Cardiac septum (tissue), 1 donor: Measurements from ENCODE around the gene CMTM2. TPM values are rescaled to one million over a fixed set of nuclear protein-coding genes. Genes with fewer than 3 reads are reported as not detected.
"Not testable (repeated sequence)": the region's sequence is repeated elsewhere in the genome, so short reads cannot be mapped to it uniquely, and the experiment has no call there.

ENCODE experiments used
- DNase-seq: peaks from one replicate; pipeline ENCODE4 v3.0.0-alpha.2; 2020; ENCODE audit warnings: low spot score
- intact Hi-C: fragments of 100-400 bp; cut with DNase I; formaldehyde crosslinking; loops from one replicate; pipeline ENCODE4 v1.14.0; 2022
- total RNA-seq: library from RNA; stranded (reverse); fragmentation: NEBNext Ultra II Directional; extraction: Animal tissue kit (Norgen Biotek cat#: 25700); gene quantifications from one replicate; pipeline ENCODE4 v1.2.1, GENCODE V29; 2021
- donor health status: DM: no; HTN: no; CAD: no.

CMTM2 gene
- total RNA-seq, 1 donor from 2014 or later, result 1.3 TPM

DNA sequence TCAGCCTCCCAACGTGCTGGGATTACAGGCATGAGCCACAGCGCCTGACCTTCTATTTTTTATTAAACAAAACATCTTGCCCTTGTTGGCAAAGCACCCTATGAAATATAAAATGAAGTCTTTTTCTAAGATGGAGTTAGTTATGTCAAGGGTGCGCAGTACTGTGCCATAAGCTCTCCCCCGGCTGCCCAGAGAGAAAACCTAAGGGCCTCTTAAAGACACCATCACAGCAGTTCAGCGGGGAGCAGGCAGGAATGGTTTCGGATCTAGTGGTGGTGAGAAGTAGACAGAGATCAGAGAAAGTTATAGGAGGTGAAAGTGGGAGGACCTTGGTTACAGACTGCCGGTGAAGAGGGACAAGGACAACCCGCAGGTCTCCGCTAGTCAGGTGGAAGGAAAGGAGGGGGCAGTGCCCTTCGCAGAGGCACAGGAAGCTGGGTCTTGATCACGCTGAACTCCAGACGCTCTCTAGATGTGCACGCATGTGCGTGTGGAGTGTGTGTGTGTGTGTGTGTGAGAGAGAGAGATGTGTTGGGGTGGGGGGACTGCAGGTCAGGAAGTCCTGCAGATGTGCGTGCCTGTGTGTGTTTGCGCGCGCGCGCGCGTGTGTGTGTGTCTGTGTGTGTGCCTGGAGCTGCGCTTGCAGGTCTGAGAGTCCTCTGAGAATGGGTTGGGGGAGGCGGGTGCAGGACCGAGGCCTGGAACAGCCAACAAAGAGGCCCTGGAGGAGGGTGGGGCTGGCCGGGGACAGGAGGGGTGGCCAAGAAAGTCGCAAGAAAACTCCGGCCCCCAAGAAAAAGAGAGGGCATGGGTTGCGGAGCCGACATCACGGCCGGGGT is 24.5 kb downstream of the CMTM2 start:
- DNase-seq, result no peak
- intact Hi-C loops, result loop anchor here (1.0 to 2.0 kb wide), 2 partner anchors 54 to 197 kb away; no protein-coding TSS in a partner anchor

DNA sequence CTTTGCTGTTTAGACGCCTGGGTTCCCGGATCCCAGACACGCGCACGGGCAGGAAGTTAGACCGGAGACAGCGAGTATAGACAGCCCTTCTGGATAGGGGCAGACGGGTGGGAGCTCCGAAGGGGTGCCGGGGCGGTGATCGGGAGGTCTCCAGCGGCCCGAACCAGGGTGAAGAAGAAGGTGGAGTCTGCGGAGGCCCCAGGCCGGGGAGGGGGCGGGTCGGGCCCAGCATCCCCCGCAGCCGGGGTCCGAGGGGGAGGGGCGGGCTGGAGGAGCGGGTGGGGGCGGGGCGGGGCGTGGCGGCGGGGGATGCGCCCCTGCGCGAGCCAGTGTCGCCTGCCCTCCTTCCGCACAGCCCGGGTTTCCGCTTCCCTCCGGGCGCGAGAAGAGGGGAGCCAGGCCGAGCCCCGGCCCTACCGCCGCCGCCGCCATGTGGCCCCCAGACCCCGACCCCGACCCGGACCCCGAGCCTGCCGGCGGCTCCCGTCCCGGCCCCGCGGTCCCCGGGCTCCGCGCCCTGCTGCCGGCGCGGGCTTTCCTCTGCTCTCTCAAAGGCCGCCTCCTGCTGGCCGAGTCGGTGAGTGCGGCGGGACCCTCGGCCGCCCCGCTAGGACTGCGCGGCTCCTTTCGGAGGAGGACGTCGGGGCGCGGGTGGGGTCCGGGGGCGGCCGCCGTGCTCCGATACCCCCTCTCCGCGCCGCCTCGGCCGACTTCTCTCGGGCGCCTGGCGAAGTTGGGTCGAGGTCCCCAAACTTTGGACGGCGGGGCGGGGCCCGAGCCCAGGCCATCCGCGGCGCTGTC is 25.3 kb downstream of the CMTM2 start, which contains the start of gene CMTM3:
Gene CMTM3, plus strand, starts transcription at position 329 of the 801 bp plus-strand sequence. Its CDS starts 102 bp downstream, at position 431.
- peak; percentile 86 for DNase-seq
- intact Hi-C loops, result loop anchor here (1.0 to 5.0 kb wide), 3 partner anchors 55 to 198 kb away; partner anchors contain the start of gene CMTM4

DNA sequence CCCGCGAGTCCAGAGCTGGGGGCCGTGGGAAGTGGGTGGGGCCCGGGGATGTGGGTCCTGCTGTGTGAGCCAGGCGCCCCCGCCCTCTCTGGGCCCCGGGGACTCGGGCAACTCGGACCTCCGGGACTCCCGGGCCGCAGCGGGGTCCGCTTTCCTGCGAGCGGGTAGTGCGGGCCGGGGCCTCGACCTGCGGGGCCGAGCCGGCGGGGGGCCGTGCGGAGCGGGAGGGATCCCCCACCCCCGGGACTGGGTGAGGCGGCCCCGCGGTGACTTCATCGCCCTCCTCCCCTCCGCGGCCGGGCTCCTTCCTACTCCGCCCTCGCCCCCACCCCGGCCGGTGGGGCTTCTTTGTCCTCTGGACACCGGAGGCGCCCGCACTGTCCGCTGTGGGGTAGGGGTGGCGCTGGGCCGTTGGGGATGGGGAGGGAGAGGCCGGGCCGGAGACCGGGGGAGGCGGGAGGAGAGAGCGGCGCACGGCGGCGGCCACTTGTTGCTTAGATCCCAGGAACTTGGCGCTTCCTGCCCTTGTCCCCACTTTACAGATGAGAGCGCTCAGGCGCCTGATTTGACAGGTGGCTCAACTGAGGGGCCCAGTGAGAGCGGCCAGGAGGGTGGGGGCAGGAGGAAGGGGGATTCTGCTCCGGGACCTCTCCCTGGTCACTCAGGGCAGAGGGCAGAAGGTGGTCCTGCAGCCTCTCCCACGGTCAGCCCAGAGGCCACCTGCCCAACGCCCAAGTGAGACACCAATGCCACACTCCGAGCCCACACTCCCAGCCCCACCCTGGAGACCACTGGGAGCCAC is 26.1 kb downstream of the CMTM2 start:
- DNase-seq, result peak; percentile 78
- intact Hi-C loops, result loop anchor here (2.0 to 5.0 kb wide), 2 partner anchors 92 to 199 kb away; partner anchors contain the start of gene CMTM4

DNA sequence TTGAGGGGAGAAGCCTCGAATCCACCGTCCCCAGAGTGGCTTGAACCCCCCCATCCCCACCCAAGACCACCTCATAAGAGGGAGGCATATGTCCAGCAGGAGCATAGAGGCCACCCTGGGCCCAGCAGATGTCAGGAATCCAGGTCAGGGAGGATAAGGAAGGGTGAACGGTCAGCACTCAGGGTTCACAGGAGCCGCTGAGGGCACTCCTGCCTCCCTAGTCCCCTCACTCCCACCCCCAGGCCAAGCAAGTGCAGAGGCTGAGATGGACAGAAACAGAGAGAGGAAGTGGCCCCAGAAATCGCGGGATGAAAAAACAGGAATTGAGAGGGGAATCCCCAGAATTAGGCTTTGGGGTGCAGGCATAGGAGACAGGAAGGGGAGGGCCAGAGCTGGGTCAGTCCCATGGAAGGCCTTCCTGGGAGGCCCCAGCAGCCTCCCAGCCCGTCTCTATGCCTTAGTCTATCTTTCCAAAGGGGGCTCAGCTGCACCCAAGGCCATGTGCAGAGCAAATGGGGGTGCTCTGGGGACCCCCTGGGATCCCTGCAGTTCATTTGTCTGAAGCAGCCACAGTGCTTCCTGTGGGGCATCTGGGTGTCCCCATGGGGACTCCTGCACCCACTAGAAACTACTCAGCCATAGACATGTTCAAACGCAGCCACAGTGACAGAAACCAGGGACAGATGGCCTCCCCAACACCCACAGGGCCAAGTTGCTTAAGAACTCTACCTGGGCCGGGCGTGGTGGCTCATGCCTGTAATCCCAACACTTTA is 26.9 kb downstream of the CMTM2 start:
- intact Hi-C loops, result loop anchor here (2.0 to 5.0 kb wide), 3 partner anchors 91 to 261 kb away; partner anchors contain the start of gene CMTM4
- DNase-seq, result no peak

DNA sequence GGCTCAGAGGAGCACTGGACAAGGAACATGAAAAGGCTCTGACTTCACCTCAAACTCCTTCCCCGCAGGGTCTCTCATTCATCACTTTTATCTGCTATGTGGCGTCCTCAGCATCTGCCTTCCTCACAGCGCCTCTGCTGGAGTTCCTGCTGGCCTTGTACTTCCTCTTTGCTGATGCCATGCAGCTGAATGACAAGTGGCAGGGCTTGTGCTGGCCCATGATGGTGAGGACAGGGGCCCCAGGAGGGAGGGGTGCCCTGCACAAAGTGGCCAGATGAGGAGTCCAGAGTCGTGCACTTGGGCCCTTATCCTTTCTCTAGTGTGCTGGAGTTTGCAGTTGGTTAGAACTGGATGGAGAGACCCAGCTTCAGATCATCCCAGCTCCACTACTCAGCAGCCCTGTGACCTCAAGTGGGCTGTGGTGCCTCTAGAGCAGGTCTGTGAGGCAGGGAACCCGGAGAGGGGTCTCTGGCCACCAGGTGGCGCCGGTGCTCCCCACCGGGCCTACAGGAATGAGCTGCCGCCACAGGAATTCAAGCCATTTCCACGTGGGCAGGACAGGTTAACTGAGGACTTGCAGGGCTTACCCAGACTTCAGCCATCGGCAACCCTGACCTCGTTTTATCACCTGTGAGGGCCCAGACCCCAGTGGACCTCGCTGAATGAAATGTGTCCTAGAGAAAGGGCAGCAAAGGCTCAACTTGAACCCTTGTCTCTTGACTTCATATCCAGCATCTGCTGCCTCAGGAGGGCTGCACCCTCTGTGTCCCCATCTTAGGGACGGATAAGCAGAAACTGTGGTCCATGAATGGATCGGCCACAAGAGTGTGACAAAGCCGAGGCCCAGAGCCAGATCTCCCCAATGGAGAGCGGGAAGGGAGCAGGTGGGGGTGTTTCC is 29.2 kb downstream of the CMTM2 start:
- intact Hi-C loops, result loop anchor here (5.0 kb wide), 1 partner anchor 89 kb away; the partner anchor contains the start of gene CMTM4

DNA sequence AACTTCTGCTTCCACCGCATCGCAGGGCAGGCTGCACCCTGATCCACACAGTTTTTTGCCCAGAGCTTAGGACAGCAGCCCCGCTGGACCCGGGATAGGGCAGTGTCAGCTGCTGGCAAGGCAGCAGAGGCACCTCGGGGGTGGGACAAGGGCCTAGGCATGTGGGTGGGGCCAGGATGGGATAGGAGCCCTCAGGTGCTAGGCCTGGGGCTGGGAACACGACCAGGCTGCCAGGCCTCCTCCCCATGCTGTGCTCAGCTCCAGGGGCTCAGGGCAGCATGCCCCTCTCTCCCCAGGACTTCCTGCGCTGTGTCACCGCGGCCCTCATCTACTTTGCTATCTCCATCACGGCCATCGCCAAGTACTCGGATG is 29.9 kb downstream of the CMTM2 start:
- DNase-seq, result no peak
- intact Hi-C loops, result loop anchor here (5.0 kb wide), 1 partner anchor 88 kb away; the partner anchor contains the start of gene CMTM4

More for the DNA sequence above, 29.2 kb downstream of the CMTM2 start:
- DNase-seq, result peak; percentile 92

DNA sequence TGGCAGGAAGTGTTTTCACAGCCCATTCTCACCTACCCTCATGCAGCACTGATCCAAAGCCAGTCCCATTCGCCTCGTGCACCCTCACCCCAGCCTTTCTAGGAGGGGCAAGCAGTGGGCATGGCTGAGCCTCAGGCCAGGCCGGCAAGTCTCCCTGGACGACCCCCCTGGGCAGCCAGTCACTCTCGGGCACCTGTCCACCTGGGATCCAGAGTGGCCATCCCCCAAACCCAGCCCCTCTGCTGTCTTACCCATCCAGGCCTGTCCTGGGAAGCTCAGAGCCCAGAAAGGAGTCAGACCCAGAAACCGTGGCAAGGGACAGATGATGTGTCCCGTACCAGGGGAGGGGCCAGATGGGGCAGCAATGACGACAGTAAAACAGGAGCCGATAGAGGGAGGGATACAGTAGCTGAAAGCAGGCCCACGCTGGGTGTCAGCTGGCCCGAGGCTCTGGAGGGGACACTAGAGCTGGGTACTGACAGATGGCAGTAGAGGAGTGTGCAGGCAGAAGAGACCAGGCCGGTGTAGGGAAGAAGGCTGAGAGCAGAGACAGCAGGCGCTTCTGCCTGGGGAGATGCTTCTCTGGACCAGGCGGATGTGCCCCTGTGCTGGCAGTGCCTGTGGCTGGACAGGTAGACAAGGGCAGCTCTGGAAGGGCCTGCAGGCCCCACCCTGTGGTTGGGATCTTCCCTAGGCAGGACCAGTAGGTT is 31.0 kb downstream of the CMTM2 start:
- DNase-seq, result no peak
- intact Hi-C loops, result no loop called here

DNA sequence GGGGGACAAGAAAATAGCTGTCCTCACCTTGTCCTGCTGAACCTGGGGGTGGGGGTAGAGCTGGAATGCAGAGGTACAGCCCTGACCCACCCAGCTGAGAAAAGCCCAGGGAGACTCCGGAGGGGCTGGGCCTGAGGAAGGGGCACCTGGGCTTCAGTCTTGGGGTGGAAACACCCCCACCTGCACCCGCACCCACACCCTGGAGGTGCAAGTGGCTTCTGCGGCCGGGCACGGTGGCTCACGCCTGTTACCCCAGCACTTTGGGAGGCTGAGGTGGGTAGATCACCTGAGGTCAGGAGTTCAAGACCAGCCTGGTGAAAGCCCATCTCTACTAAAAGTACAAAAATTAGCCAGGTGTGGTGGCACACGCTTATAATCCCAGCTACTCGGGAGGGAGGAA is 32.6 kb downstream of the CMTM2 start:
- intact Hi-C loops, DNase-seq: not testable (repeated sequence)

DNA sequence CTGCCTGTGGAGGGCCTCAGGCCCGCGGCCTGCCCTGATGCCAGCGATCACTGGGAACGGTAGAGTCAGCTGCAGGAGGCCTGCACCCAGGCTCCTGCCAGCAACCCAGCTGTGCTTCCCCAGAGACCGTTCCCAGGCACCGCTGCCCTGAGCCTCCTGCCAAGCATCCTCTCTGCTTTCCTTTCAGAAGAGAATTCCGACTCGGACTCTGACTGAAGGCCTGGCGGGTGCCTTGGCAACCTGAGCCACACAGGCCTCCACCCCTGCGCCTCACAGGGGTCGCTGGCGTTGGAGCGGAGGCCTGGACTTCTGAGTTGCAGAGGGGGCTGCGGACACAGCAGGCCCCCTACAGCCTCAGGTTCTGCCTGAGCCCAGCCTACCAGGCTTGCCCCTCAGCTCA is 33.2 kb downstream of the CMTM2 start:
- no peak for DNase-seq
- intact Hi-C loops, result no loop called here

DNA sequence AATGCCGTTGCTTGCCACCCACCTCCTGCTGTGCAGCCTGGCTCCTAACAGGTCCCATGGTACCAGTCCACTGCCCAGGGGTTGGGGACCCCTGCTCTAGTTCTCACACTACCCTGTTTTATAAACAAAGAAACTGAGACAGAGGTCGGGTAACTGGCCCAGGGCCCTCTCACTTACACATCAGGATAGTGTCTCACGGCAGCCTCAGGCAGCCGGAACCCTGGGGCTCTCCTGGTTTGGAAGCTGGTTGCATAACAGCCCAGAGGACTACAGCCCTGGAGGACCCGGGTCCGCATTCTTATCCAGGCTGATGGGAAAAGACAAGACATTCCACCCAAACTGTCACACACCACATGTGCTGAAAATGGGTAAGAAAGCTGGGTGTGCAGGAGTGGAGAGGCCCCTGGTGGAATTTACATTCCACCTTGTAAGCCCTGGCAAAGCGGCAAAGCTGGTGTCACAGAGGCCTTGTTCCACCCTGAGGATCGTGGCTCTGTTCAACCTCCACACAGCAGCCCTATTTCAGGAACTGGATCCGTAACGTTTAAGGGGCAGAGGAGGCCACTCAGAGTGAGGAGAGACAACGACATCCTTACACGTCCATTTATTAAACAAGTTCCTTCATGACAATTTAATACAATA is 35.0 kb downstream of the CMTM2 start:
- no peak for DNase-seq
- intact Hi-C loops, result no loop called here

DNA sequence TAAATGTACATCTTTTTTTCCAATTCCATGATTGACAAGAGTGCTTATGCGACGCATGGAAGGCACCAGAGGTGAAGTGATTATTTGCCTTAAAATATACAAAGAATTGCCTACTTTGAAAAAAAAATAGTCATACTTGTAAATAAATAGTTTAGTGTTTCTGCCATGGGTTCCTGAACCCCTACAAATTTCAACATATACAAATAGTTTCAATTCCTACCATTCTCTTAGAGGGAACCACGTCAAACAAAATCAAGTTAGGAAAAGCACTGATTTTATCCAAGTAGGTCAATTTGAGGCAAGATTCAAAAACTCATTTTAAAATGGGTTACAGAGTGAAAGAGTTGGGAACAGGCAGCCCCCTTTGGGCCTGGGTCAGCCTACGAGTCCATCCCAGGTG is 36.9 kb downstream of the CMTM2 start:
- DNase-seq, result no peak
- intact Hi-C loops, result no loop called here

DNA sequence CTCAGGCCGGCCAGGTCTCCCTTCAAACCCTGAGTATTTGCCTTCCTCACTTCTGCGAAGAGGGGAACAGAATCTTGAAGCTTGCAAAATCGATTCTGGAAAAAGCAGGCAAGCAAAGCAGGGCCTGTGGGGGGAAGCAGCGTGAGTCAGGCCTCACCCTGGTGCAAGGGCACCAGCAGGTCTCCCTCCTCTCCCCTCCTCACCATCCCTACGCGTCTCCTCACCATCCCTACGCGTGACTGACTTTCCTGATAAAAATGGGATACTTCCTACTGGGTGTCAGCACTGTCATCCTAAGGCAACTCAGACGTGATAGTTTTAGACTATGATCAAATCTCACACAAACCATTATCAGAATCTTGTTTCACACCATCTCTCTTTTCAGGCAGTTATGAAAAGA is 37.3 kb downstream of the CMTM2 start:
- DNase-seq, result no peak
- intact Hi-C loops, result no loop called here

DNA sequence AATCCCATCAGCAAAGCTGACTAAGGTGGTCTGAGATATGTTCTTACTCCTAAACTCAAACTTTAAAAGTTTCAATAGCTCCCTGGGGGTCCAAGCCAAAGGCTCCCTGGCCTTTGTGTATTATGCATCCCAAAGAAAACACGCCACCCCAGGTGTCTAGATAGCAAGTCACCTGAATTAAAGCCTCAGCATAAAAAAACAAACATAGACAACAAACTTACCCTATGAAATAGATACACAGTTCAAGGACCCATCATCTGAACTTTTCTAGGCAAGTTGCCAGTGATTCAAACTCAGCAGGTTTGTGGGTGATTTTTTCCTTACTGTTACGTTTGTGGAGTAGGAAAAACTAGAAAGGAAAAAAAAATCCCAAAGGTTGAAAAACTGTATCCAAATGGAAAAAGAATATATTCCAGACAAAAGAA is 37.8 kb downstream of the CMTM2 start:
- intact Hi-C loops, result no loop called here
- no peak for DNase-seq

DNA sequence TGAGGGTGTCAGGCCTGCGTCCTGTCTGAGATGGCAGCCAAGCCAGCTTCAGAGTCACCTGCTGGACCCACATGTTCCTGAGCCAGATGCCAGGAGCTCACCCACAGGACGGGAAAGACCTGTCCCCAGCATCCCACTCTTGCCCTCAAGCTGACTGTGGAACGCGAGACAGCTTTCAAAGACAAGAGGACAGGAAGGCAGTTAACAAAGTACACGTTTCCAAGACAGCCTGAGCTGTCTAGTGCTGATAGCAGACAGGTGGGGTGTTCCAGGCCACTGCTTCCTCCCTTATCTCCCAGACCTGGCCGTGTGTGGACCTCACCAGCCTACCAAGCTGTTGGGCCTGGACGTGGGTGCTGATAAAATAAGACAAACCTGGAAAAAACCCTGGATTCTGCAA is 38.5 kb downstream of the CMTM2 start:
- no peak for DNase-seq
- intact Hi-C loops, result no loop called here

DNA sequence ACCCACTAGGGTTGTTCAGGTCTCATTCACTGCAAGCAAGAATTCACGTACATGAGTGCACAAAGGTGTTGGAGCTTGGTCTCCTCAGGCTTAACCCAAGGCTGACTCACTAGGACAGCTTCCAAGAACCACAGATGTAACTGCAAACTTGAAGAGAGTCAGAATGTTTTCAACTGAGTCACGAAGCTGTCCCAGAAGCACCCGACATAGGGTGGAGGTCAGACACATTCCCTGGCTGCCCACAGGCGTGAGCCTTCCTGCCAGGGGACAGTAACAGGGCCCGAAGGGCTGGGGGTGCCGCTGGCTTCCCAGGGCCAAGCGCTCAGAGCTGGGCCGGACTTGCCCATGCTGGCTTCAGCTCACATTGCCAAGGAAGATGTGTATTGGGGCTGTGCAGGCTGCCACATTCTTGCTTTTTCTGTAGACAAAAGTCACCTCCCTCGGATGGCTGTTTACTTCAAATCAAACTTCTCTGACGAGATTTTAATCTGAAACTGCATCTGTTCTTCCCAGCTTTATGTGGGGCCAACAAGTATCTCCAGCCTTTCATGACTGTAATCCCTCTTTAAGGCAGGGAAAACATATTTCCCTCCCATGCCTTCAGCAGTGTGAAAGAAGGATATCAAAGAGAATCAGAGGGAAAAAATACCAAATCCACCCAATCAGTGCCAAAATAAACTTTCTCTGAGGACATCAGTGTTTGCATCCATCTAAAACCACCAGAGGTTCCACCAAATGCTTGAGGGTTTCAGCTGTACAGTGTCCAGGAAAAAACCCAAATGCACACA is 39.5 kb downstream of the CMTM2 start:
- intact Hi-C loops, result no loop called here
- no peak for DNase-seq
